Activated B cell treated with CpG ODN at 0.5 μM for 24 hours (primary cell): Measurements from ENCODE around the gene SERINC2. TPM values are rescaled to one million over a fixed set of nuclear protein-coding genes. Genes with fewer than 3 reads are reported as not detected.

ENCODE experiments used
- ATAC-seq: fragments of 200-7000 bp; cut with Tn5 transposase; one replicate; pipeline ENCODE4 v1.10.0; 2021; ENCODE audit warnings: low read depth, mild to moderate bottlenecking, moderate library complexity
- CTCF ChIA-PET: fragments of 350-600 bp; sonication (Branson Sonifier 250); formaldehyde crosslinking; loops from one replicate; lab custom pipeline; 2021; ENCODE audit warnings: antibody characterized with exemption; lab: Charles Lee
- POLR2A ChIA-PET: fragments of 350-600 bp; sonication (Branson Sonifier 250); formaldehyde crosslinking; loops from one replicate; lab custom pipeline; 2021; ENCODE audit warnings: antibody characterized with exemption; lab: Charles Lee
- DNase-seq: peaks from one replicate; pipeline ENCODE4 v3.0.0; 2022
- H3K27ac Mint-ChIP-seq: one replicate; pipeline ENCODE4 v1.8.0; 2020; ENCODE audit warnings: mixed read lengths
- H3K27me3 Mint-ChIP-seq: one replicate; pipeline ENCODE4 v1.8.0; 2021; ENCODE audit warnings: mixed read lengths
- H3K36me3 Mint-ChIP-seq: one replicate; pipeline ENCODE4 v1.8.0; 2021; ENCODE audit warnings: low read depth, mixed read lengths
- H3K4me1 Mint-ChIP-seq: one replicate; pipeline ENCODE4 v1.8.0; 2021; ENCODE audit warnings: mixed read lengths
- H3K4me3 Mint-ChIP-seq: one replicate; pipeline ENCODE4 v1.8.0; 2020; ENCODE audit warnings: mild to moderate bottlenecking, mixed read lengths
- H3K9me3 Mint-ChIP-seq: one replicate; pipeline ENCODE4 v1.8.0; 2020; ENCODE audit warnings: mixed read lengths
- intact Hi-C: fragments of 100-400 bp; cut with micrococcal nuclease; formaldehyde crosslinking; loops from one replicate; pipeline ENCODE4 v1.15.1; 2024
- total RNA-seq: library from RNA; stranded (reverse); gene quantifications from 2 replicates; pipeline ENCODE4 v1.2.3, GENCODE V29; 2022
- TF ChIP-seq, protein P1 (sequence below): fragments of 200-600 bp; IDR thresholded peaks from one replicate; pipeline ENCODE4 v1.8.0; 2022; ENCODE audit warnings: antibody characterized with exemption, mild to moderate bottlenecking

The SERINC2 gene
- total RNA-seq, 1 donor from 2014 or later, result 0.11 TPM

DNA sequence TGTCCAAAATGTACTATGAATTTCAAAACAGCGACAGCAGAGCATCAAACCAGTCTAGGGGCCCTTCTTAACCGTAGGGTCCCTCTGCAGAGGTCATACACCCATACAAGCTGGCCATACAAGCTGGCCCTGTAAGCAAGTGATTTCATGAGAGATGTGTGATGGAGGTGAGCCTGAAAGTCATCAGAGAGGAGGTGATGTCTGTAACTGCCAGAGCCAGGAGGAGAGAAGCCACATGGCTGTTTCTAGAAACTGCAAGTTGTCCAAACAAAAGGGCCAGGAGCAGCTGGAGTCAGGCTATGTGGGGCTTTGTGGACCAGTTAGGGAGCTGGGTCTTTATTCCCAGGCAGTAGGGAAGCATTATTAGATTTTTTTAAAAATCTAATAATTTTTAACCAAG is 14.8 kb upstream of the SERINC2 start:
- ATAC-seq (no peak), DNase-seq (no peak)
- Mint-ChIP-seq H3K27me3 (no peaks in the 10 kb centered on the region), H3K4me3 (no peak overlapping the region), H3K36me3 (no peaks in the 10 kb centered on the region), H3K9me3 (no peaks in the 10 kb centered on the region), H3K27ac (no peak overlapping the region), H3K4me1 (peaks cover 14% of the 10 kb centered on the region)
- intact Hi-C loops, result no loop called here
- TF ChIP-seq, protein P1, sequence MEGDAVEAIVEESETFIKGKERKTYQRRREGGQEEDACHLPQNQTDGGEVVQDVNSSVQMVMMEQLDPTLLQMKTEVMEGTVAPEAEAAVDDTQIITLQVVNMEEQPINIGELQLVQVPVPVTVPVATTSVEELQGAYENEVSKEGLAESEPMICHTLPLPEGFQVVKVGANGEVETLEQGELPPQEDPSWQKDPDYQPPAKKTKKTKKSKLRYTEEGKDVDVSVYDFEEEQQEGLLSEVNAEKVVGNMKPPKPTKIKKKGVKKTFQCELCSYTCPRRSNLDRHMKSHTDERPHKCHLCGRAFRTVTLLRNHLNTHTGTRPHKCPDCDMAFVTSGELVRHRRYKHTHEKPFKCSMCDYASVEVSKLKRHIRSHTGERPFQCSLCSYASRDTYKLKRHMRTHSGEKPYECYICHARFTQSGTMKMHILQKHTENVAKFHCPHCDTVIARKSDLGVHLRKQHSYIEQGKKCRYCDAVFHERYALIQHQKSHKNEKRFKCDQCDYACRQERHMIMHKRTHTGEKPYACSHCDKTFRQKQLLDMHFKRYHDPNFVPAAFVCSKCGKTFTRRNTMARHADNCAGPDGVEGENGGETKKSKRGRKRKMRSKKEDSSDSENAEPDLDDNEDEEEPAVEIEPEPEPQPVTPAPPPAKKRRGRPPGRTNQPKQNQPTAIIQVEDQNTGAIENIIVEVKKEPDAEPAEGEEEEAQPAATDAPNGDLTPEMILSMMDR, result no peak
- ChIA-PET POLR2A (interaction anchor here (0.6 kb wide), 1 partner anchor 247 kb away, joined by 3 read pairs; no protein-coding TSS in a partner anchor), CTCF (interaction anchor here (1.1 kb wide), 1 partner anchor 151 kb away, joined by 4 read pairs; no protein-coding TSS in a partner anchor)

DNA sequence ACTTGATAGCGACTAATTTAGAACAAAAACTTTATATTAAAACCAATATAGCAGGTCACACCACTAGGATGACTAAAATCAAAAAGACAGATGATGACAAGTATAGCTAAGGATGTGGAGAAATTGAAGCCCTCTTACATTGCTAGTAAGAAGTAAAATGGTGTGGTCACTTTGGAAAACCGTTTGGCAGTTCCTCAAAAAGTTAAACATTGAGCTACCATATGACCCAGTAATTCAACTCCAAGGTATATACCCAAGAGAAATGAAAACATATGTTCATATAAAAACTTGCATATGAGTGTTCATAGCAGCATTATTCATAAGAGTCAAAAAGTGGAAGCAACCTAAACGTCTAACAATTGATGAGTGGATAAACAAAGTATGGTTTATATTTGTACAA is 13.0 kb upstream of the SERINC2 start:
- Mint-ChIP-seq H3K27ac (no peak overlapping the region), H3K27me3 (no peaks in the 10 kb centered on the region), H3K4me3 (no peak overlapping the region), H3K9me3 (no peaks in the 10 kb centered on the region), H3K4me1 (peaks cover 5% of the 10 kb centered on the region), H3K36me3 (no peaks in the 10 kb centered on the region)
- no peak for DNase-seq
- TF ChIP-seq, protein P1, result no peak
- ChIA-PET POLR2A (no interaction called here), CTCF (interaction anchor here (1.3 kb wide), 1 partner anchor 149 kb away, joined by 4 read pairs; no protein-coding TSS in a partner anchor)
- intact Hi-C loops, result no loop called here
- ATAC-seq, result no peak

DNA sequence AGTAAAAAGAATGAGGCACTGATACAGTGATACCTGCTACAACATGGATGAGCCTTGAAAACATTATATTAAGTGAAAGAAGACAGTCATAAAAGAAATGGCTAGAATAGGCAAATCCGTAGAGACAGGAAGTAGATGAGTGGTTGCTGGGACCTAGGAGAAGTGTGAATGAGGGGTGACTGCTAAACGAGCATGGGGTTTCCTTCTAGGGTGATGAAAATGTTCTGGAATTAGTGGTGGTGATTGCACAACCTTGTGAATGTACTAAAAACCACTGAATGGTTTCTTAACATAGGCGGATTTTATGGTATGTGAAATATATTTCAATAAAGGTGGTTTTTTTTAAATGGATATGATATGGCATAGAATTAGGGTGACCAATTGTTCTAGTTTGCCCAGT is 12.6 kb upstream of the SERINC2 start:
- TF ChIP-seq, protein P1, result no peak
- H3K4me1 Mint-ChIP-seq, result peaks cover 1% of the 10 kb centered on the region
- ATAC-seq (no peak), DNase-seq (no peak)
- intact Hi-C loops, result no loop called here
- H3K9me3 Mint-ChIP-seq, result no peaks in the 10 kb centered on the region
- no peak overlapping the region for H3K4me3 Mint-ChIP-seq
- no peak overlapping the region for H3K27ac Mint-ChIP-seq
- ChIA-PET POLR2A (no interaction called here), CTCF (interaction anchor here (1.3 kb wide), 1 partner anchor 149 kb away, joined by 4 read pairs; no protein-coding TSS in a partner anchor)
- no peaks in the 10 kb centered on the region for H3K36me3 Mint-ChIP-seq
- H3K27me3 Mint-ChIP-seq, result no peaks in the 10 kb centered on the region

DNA sequence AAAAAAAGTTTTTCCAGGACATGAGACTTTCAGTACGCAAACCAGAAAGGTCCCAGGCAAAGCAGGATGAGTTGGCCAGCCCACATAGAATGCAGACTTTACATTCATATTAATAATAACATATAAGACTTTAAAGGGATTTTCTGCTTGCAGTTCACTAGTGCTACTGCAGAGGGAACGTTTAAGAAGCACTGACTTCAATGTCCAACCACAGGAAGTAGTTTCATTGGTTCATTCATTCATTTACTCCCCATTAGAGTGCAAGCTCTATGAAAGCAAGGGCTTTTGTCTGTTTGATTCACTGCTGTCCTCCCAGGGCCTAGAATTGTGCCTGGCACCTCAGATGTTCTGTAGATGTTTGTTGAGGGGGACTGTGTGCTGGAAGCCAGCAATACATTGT is 11.8 kb upstream of the SERINC2 start:
- H3K36me3 Mint-ChIP-seq, result no peaks in the 10 kb centered on the region
- CTCF ChIA-PET, result no interaction called here
- H3K4me3 Mint-ChIP-seq, result no peak overlapping the region
- DNase-seq (no peak), ATAC-seq (no peak)
- H3K27ac Mint-ChIP-seq, result no peak overlapping the region
- H3K9me3 Mint-ChIP-seq, result no peaks in the 10 kb centered on the region
- intact Hi-C loops, result no loop called here
- POLR2A ChIA-PET, result no interaction called here
- TF ChIP-seq, protein P1, result no peak
- no peaks in the 10 kb centered on the region for H3K4me1 Mint-ChIP-seq
- no peaks in the 10 kb centered on the region for H3K27me3 Mint-ChIP-seq

DNA sequence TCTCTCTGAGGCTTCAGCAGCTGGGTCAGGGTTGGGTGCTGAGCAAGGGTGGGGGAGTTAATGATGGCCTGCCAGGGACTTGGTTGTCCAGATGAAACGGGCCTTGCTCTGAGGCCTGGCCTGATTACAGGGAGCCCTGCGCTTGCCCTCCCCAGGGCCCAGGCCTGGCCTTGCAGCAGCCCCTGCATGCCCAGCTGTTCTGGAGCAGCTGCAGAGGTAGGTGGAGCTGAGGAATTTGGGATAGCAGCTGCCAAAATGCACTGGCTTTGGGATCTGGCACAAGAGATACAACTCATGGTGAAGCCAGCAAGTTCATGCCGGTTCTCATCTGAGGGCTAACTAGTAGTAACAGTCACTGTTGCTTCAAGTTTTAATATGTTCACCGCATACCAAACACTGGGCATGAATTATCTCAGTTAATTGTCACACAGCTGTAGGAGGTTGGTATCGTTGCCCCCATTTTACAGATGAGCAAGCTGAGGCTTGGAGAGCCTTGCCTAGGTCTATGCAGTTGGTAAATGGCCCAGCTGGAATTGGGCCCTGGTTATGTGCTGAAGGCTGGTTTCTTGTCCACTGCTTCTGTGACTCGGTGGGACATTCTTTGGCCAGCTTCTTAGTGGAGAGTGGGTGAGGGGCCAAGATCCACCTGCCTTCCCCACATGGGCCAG is 7.3 kb upstream of the SERINC2 start:
- Mint-ChIP-seq H3K27ac (no peak overlapping the region), H3K36me3 (no peaks in the 10 kb centered on the region), H3K27me3 (peaks cover 15% of the 10 kb centered on the region), H3K4me1 (no peaks in the 10 kb centered on the region), H3K9me3 (no peaks in the 10 kb centered on the region), H3K4me3 (no peak overlapping the region)
- no peak for DNase-seq
- intact Hi-C loops, result no loop called here
- TF ChIP-seq, protein P1, result no peak
- ChIA-PET CTCF (interaction anchor here (1.2 to 1.9 kb wide), 2 partner anchors 11 to 222 kb away, joined by 3 to 7 read pairs; no protein-coding TSS in a partner anchor), POLR2A (interaction anchor here (0.6 to 0.7 kb wide), 2 partner anchors 234 to 473 kb away, joined by 3 read pairs; no protein-coding TSS in a partner anchor)
- no peak for ATAC-seq
